HG02798 (cell line): Measurements from ENCODE around the gene TESK2.

Experiments used
- ATAC-seq: cut with Tn5 transposase; IDR thresholded peaks from one replicate; pipeline ENCODE4 v1.9.1; 2021; ENCODE audit warnings: mild to moderate bottlenecking; ENCODE audit not compliant: unreplicated experiment, poor library complexity

The TESK2 gene

DNA sequence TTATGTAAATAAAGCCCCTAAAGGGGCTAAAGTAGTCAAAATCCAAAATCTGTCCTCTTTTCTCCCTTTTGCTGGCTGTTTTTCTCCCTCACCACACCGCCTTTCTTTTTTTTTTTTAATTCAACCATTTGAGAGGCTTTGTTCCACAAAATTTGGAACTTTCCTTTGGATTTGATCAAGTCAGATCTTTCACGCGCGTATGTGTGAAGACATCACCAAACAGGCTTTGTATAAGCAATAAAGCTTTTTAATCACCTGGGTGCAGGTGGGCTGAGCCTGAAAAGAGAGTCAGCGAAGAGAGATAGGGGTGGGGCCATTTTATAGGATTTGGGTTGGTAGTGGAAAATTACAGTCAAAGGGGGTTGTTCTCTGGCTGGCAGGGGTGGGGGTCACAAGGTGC is 169.5 kb downstream of the TESK2 start:
- no peak for ATAC-seq

DNA sequence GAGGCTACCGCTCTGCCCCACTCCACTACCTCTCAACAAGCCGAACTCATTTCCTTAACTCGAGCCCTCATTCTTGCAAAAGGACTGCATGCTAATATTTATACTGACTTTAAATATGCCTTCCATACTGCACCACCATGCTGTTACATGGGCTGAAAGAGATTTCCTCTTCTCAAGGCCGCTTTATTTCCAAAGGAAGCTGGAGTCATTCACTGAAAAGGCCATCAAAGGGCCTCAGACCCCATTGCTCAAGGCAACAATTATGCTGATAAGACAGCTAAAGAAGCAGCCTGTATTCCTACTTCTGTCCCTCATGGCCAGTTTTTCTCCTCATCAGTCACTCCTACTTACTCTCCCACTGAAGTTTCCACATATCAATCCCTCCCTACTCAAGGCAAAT is 171.2 kb downstream of the TESK2 start:
- no peak for ATAC-seq

GRCh38 chr1:45317166-45317565 is 173.8 kb downstream of the TESK2 start:
- ATAC-seq = no peak

- ATAC-seq = no peak
Observed at GRCh38 chr1:45314266-45314665, 176.7 kb downstream of the TESK2 start.

GRCh38 chr1:45306905-45307304 is 184.1 kb downstream of the TESK2 start:
- no peak for ATAC-seq

DNA sequence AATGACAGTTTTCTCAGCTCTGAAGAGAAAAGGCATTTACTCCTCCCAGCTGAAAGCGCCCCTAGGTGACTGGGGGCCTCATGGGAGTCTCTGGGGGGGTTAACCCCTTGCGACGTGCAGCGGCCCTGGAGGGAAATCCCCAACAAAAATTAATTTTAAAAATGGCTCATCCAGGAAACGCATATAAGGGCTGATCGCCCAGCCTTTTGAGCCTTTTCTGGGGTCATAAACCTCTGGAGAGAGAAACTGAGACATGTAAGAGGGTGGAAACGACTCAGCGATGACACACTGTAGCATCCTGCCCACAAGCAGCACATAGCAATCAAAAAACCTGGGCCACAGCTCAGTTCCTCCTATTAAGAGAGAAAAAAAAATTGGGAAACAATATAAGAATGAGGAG is 184.6 kb downstream of the TESK2 start:
- no peak for ATAC-seq

DNA sequence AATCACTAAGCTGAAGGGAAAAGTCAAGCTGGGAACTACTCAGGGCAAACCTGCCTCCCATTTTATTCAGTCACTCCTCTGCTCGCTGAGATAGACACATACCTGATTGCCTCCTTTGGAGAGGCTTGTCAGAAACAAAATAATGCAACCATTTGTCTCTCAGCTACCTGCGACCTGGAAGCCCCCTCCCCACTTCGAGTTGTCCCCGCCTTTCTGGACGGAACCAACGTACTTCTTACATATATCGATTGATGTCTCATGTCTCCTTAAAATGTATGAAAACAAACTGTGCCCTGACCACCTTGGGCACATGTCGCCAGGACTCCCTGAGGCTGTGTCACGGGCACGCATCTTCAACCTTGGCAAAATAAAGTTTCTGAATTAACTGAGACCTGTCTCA is 185.7 kb downstream of the TESK2 start:
- ATAC-seq = no peak

DNA sequence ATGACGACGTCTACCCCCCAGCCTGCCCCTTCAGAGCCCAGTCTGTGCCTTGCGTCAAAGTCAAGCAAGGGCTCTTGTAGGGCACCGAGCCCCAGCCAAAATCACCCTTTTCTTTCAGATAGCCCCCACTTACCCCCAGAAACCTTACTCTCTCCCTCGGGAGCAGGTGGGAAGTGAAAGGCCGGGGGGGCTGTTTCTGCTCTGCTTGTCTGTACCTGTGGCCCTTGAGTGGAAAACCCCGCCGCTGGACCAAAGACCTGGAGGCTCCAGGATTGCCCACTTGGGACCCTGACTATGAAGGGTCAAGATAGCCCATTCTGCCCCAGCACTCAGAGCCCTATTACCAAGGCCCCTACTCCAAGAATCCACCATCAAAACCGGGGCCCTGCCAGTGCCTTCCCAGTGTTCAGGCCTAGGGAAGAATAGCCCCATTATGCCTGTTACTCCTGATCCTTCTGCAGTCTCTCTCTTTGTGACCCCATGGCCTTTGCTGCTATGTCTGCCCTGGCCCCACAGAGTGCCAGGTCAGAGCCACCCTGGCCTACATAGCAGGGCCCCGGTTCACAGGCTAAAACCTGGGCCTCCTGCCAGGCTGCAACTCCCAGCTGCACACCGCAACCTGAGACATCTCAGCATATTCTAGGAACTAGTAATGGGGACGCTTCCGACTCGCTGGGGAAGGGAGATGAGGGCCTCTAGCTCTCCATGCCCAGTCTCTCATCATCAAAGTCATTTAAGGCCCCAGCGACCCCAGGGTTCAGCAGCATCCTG is 186.5 kb downstream of the TESK2 start:
- no peak for ATAC-seq

- ATAC-seq = peak; percentile 77
Observed at GRCh38 chr1:45303520-45304310, 187.2 kb downstream of the TESK2 start.

DNA sequence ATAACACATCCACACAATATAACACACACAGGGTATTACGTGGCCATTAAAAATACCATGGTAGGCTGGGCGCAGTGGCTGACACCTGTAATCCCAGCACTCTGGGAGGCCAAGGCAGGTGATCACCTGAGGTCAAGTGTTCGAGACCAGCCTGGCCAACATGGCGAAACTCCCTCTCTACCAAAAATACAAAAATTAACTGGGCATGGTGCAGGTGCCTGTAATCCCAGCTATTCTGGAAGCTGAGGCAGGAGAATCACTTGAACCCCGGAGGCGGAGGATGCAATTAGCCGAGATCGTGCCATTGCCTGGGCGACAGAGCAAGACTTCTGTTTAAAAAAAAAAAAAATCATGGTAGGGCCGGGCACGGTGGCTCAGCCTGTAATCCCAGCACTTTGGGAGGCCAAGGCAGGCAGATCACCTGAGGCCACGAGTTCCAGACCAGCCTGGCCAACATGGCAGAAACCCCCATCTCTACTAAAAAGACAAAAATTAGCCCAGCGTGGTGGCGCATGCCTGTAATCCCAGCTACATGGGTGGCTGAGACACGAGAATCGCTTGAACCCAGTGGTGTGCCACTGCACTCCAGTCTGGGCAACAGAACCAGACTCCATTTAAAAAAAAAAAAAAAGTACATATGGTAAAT is 188.3 kb downstream of the TESK2 start:
- no peak for ATAC-seq

DNA sequence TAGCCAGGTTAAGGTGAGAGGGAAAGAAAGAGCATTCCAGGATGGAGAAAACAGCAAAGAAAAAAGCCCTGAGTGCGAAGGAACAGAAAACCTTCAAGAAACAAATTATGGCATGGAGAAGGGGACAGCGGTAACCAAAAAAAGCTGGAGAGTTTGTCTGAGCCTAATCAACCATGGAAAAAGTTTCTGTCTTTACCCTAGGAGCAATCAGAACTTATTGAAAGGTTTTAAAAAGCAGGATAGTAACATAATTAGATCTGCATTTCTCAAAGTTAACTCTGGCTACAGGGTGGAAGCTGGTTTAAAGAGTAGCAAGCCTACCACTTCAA is 190.3 kb downstream of the TESK2 start:
- no peak for ATAC-seq

- no peak for ATAC-seq
Observed at GRCh38 chr1:45299981-45300668, 190.8 kb downstream of the TESK2 start.

GRCh38 chr1:45299296-45299695 is 191.7 kb downstream of the TESK2 start:
- ATAC-seq = no peak

- no peak for ATAC-seq
Observed at GRCh38 chr1:45297666-45298356, 193.2 kb downstream of the TESK2 start.
